WTC11 (cell line): ENCODE results near the gene NHERF1. TPM values are rescaled to one million over a fixed set of nuclear protein-coding genes. Genes with fewer than 3 reads are reported as not detected.

Experiments used
- ATAC-seq: fragments of 200-7000 bp; cut with Tn5 transposase; 2 replicates; pipeline ENCODE4 v1.10.0; 2021; ENCODE audit warnings: mild to moderate bottlenecking, moderate library complexity
- CTCF ChIA-PET: fragments of 300-600 bp; sonication (Branson Sonifier 250); formaldehyde crosslinking; loops from one replicate; lab custom pipeline; 2021; ENCODE audit warnings: antibody characterized with exemption; lab: Charles Lee
- POLR2A ChIA-PET: fragments of 350-600 bp; sonication (Branson Sonifier 250); formaldehyde crosslinking; loops from one replicate; lab custom pipeline; 2021; ENCODE audit warnings: antibody characterized with exemption; lab: Charles Lee
- DNase-seq: peaks from one replicate; pipeline ENCODE4 v3.0.0; 2021; ENCODE audit warnings: low spot score
- H3K27ac Mint-ChIP-seq: 2 replicates; pipeline ENCODE4 v1.8.0; 2021; ENCODE audit warnings: mixed read lengths
- H3K27me3 Mint-ChIP-seq: 2 replicates; pipeline ENCODE4 v1.8.0; 2021; ENCODE audit warnings: low read depth, mild to moderate bottlenecking, moderate library complexity, mixed read lengths
- H3K36me3 Mint-ChIP-seq: 2 replicates; pipeline ENCODE4 v1.8.0; 2021; ENCODE audit warnings: mixed read lengths
- H3K4me1 Mint-ChIP-seq: 2 replicates; pipeline ENCODE4 v1.8.0; 2022; ENCODE audit warnings: mixed read lengths
- H3K4me3 Mint-ChIP-seq: 2 replicates; pipeline ENCODE4 v1.8.0; 2021; ENCODE audit warnings: mild to moderate bottlenecking, moderate library complexity, mixed read lengths
- H3K9me3 Mint-ChIP-seq: 2 replicates; pipeline ENCODE4 v1.8.0; 2021; ENCODE audit warnings: mixed read lengths
- AR ChIP-seq: fragments of 250-450 bp; sonication (Bioruptor Pico); IDR thresholded peaks from 2 replicates; pipeline ENCODE4 v1.9.0; 2021; ENCODE audit warnings: mild to moderate bottlenecking
- ATF1 ChIP-seq: sonication (generic); formaldehyde crosslinking; IDR thresholded peaks from 2 replicates; pipeline ENCODE4 v1.8.1; 2023; ENCODE audit warnings: mild to moderate bottlenecking, moderate library complexity, missing genetic modification reagents
- CBFB ChIP-seq: sonication (generic); formaldehyde crosslinking; IDR thresholded peaks from 2 replicates; pipeline ENCODE4 v1.8.1; 2022; ENCODE audit warnings: mild to moderate bottlenecking, low read depth, missing genetic modification reagents
- CREM ChIP-seq: sonication (generic); formaldehyde crosslinking; IDR thresholded peaks from 2 replicates; pipeline ENCODE4 v1.8.1; 2022; ENCODE audit warnings: mild to moderate bottlenecking, missing genetic modification reagents, moderate library complexity
- GABPB1 ChIP-seq: sonication (generic); formaldehyde crosslinking; IDR thresholded peaks from 2 replicates; pipeline ENCODE4 v1.8.1; 2023; ENCODE audit warnings: mild to moderate bottlenecking, missing genetic modification reagents
- GTF2I ChIP-seq: fragments of 250-450 bp; sonication (Bioruptor Pico); conservative IDR thresholded peaks from 2 replicates; pipeline ENCODE4 v1.4.0; 2021; ENCODE audit warnings: mild to moderate bottlenecking
- JAZF1 ChIP-seq: fragments of 250-450 bp; sonication (Bioruptor Pico); IDR thresholded peaks from 2 replicates; pipeline ENCODE4 v1.9.0; 2021; ENCODE audit warnings: moderate library complexity, mild to moderate bottlenecking, inconsistent platforms
- NR1H2 ChIP-seq: sonication (generic); formaldehyde crosslinking; IDR thresholded peaks from 2 replicates; pipeline ENCODE4 v1.9.0; 2021; ENCODE audit warnings: mild to moderate bottlenecking, moderate library complexity, missing genetic modification reagents
- NR2C2 ChIP-seq: sonication (generic); formaldehyde crosslinking; IDR thresholded peaks from 2 replicates; pipeline ENCODE4 v1.8.0; 2022; ENCODE audit warnings: mild to moderate bottlenecking, missing genetic modification reagents
- NR3C1 ChIP-seq: sonication (generic); formaldehyde crosslinking; conservative IDR thresholded peaks from 2 replicates; pipeline ENCODE4 v1.8.1; 2023; ENCODE audit warnings: low read depth, mild to moderate bottlenecking, missing genetic modification reagents
- RELA ChIP-seq: sonication (generic); formaldehyde crosslinking; IDR thresholded peaks from 2 replicates; pipeline ENCODE4 v1.8.1; 2022; ENCODE audit warnings: missing genetic modification reagents, mild to moderate bottlenecking, borderline replicate concordance
- SMAD4 ChIP-seq: sonication (generic); formaldehyde crosslinking; IDR thresholded peaks from 2 replicates; pipeline ENCODE4 v1.8.0; 2022; ENCODE audit warnings: mild to moderate bottlenecking, missing genetic modification reagents
- SP1 ChIP-seq: sonication (generic); formaldehyde crosslinking; conservative IDR thresholded peaks from 2 replicates; pipeline ENCODE4 v1.8.1; 2022; ENCODE audit warnings: missing genetic modification reagents
- STAT6 ChIP-seq: sonication (generic); formaldehyde crosslinking; conservative IDR thresholded peaks from 2 replicates; pipeline ENCODE4 v1.8.1; 2023; ENCODE audit warnings: mild to moderate bottlenecking, low read depth, missing genetic modification reagents, moderate library complexity
- TCF7 ChIP-seq: sonication (generic); formaldehyde crosslinking; IDR thresholded peaks from 2 replicates; pipeline ENCODE4 v1.8.0; 2022; ENCODE audit warnings: mild to moderate bottlenecking, low read depth, missing genetic modification reagents, moderate library complexity
- ZBTB43 ChIP-seq: sonication (generic); formaldehyde crosslinking; IDR thresholded peaks from 2 replicates; pipeline ENCODE4 v1.8.1; 2023; ENCODE audit warnings: mild to moderate bottlenecking, missing genetic modification reagents
- ZNF317 ChIP-seq: sonication (generic); formaldehyde crosslinking; IDR thresholded peaks from 2 replicates; pipeline ENCODE4 v1.8.1; 2023; ENCODE audit warnings: low read depth, mild to moderate bottlenecking, moderate library complexity, missing genetic modification reagents, borderline replicate concordance
- ZNF416 ChIP-seq: fragments of 250-450 bp; sonication (Bioruptor Pico); IDR thresholded peaks from 2 replicates; pipeline ENCODE4 v1.9.0; 2021; ENCODE audit warnings: mild to moderate bottlenecking, inconsistent platforms
- ZNF512 ChIP-seq: sonication (generic); formaldehyde crosslinking; IDR thresholded peaks from 2 replicates; pipeline ENCODE4 v1.8.1; 2022; ENCODE audit warnings: missing genetic modification reagents, borderline replicate concordance
- total RNA-seq: library from RNA; stranded (reverse); gene quantifications from 3 replicates; pipeline ENCODE4 v1.2.3, GENCODE V29; 2021
- TF ChIP-seq, protein P1 (sequence below): sonication (generic); formaldehyde crosslinking; IDR thresholded peaks from 2 replicates; pipeline ENCODE4 v1.8.0; 2023; ENCODE audit warnings: missing genetic modification reagents
- TF ChIP-seq, protein P2 (sequence below): sonication (generic); formaldehyde crosslinking; IDR thresholded peaks from 2 replicates; pipeline ENCODE4 v1.8.1; 2023; ENCODE audit warnings: mild to moderate bottlenecking, missing genetic modification reagents

Gene NHERF1
- total RNA-seq, 1 experiment from 2014 or later: 111 TPM

- TF ChIP-seq ZNF512 (CRISPR knock-in tag) (no peak), GTF2I (no peak)
- TF ChIP-seq, all 79 proteins: peak for 0
Observed at GRCh38 chr17:74740641-74741387, 7.6 kb upstream of the NHERF1 start (continued).

DNA sequence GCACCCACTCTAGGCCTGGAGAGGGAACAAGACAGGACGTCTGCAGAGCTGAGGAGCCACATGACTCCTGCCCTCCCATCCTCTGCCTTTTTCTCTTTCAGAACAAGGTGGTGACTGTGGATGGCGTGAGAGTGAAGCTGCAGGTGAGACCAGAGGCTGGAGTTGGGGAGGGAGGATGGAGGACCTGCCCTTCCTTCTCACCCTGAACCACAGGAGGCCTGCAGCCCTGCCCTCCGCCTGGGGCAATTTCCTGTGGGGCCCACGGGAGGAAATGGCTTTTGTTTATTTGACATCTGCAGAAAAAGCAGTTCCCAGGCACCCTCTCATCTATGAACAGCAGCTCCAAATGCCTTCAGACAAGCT lies 6.3 kb upstream of the NHERF1 start:
- Mint-ChIP-seq H3K27ac (no peak overlapping the region), H3K4me3 (no peak overlapping the region), H3K9me3 (peaks cover 7% of the 10 kb centered on the region; the same call in 1 of the 2 replicates), H3K4me1 (peaks cover 53% of the 10 kb centered on the region), H3K27me3 (peaks cover 6% of the 10 kb centered on the region), H3K36me3 (no peaks in the 10 kb centered on the region)
- ChIA-PET CTCF (interaction anchor here (0.8 to 2.5 kb wide), 5 partner anchors 11 to 122 kb away, joined by 3 to 22 read pairs (median 6); no protein-coding TSS in a partner anchor), POLR2A (no interaction called here)
- ATAC-seq (no peak), DNase-seq (no peak)
- TF ChIP-seq ZNF317 (CRISPR knock-in tag) (no peak), NR2C2 (CRISPR knock-in tag) (no peak), ZBTB43 (CRISPR knock-in tag) (no peak), CREM (CRISPR knock-in tag) (no peak), STAT6 (no peak), AR (no peak), NR1H2 (CRISPR knock-in tag) (no peak), NR3C1 (no peak), ZNF416 (CRISPR knock-in tag) (no peak), ATF1 (CRISPR knock-in tag) (no peak), GABPB1 (CRISPR knock-in tag) (no peak), SMAD4 (CRISPR knock-in tag) (no peak), JAZF1 (CRISPR knock-in tag) (no peak), RELA (CRISPR knock-in tag) (no peak), TCF7 (CRISPR knock-in tag) (no peak), SP1 (no peak), CBFB (CRISPR knock-in tag) (no peak)
- TF ChIP-seq, protein P1, sequence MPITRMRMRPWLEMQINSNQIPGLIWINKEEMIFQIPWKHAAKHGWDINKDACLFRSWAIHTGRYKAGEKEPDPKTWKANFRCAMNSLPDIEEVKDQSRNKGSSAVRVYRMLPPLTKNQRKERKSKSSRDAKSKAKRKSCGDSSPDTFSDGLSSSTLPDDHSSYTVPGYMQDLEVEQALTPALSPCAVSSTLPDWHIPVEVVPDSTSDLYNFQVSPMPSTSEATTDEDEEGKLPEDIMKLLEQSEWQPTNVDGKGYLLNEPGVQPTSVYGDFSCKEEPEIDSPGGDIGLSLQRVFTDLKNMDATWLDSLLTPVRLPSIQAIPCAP (CRISPR knock-in tag): no peak
- TF ChIP-seq, protein P2, sequence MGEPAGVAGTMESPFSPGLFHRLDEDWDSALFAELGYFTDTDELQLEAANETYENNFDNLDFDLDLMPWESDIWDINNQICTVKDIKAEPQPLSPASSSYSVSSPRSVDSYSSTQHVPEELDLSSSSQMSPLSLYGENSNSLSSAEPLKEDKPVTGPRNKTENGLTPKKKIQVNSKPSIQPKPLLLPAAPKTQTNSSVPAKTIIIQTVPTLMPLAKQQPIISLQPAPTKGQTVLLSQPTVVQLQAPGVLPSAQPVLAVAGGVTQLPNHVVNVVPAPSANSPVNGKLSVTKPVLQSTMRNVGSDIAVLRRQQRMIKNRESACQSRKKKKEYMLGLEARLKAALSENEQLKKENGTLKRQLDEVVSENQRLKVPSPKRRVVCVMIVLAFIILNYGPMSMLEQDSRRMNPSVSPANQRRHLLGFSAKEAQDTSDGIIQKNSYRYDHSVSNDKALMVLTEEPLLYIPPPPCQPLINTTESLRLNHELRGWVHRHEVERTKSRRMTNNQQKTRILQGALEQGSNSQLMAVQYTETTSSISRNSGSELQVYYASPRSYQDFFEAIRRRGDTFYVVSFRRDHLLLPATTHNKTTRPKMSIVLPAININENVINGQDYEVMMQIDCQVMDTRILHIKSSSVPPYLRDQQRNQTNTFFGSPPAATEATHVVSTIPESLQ (CRISPR knock-in tag): no peak
